Umbilical cord (tissue), 2 donors: ENCODE measurements around the gene REPS2. TPM values are rescaled to one million over a fixed set of nuclear protein-coding genes. Genes with fewer than 3 reads are reported as not detected.
A peak's percentile ranks its signal among the peaks of the same experiment; 100 is the strongest.
"Not testable (repeated sequence)": the region's sequence is repeated elsewhere in the genome, so short reads cannot be mapped to it uniquely, and the experiment has no call there.

ENCODE experiments used
- DNase-seq: peaks from one replicate; pipeline ENCODE4 v3.0.0-alpha.2; 2015; ENCODE audit warnings: low spot score
- total RNA-seq: library from RNA; depleted of rRNA; stranded (reverse); fragments of >200 nt; gene quantifications from one replicate; pipeline ENCODE4 v1.2.3, GENCODE V29; 2014; ENCODE audit warnings: low replicate concordance; ENCODE audit not compliant: insufficient read depth

REPS2 gene
- total RNA-seq, 1 donor from 2014 or later: 5.3 TPM

- DNase-seq: no peak
Measured at GRCh38 chrX:16963216-16963615, 16.8 kb downstream of the REPS2 start.

GRCh38 chrX:16964976-16965375 is 18.5 kb downstream of the REPS2 start:
- DNase-seq: not testable (repeated sequence)

GRCh38 chrX:16966752-16967448 is 20.4 kb downstream of the REPS2 start:
- no peak for DNase-seq

- not testable (repeated sequence) for DNase-seq
Measured at GRCh38 chrX:16968753-16969152, 22.3 kb downstream of the REPS2 start.

- no peak for DNase-seq
Measured at GRCh38 chrX:16970977-16971376, 24.5 kb downstream of the REPS2 start.

- no peak for DNase-seq
Measured at GRCh38 chrX:16971694-16972093, 25.2 kb downstream of the REPS2 start.

GRCh38 chrX:16975233-16975632 is 28.8 kb downstream of the REPS2 start:
- DNase-seq: no peak

GRCh38 chrX:16977771-16978170 is 31.3 kb downstream of the REPS2 start:
- DNase-seq: no peak

GRCh38 chrX:16978193-16978984 is 31.9 kb downstream of the REPS2 start:
- peak; percentile 17 for DNase-seq

GRCh38 chrX:16979226-16979625 is 32.8 kb downstream of the REPS2 start:
- no peak for DNase-seq

GRCh38 chrX:16981209-16981608 is 34.8 kb downstream of the REPS2 start:
- no peak for DNase-seq

GRCh38 chrX:16981980-16982379 is 35.5 kb downstream of the REPS2 start:
- no peak for DNase-seq

- no peak for DNase-seq
Measured at GRCh38 chrX:16983051-16983450, 36.6 kb downstream of the REPS2 start.

- no peak for DNase-seq
Measured at GRCh38 chrX:16985286-16985685, 38.8 kb downstream of the REPS2 start.

- DNase-seq: no peak
Measured at GRCh38 chrX:16986169-16986568, 39.7 kb downstream of the REPS2 start.

- DNase-seq: no peak
Measured at GRCh38 chrX:16989750-16990149, 43.3 kb downstream of the REPS2 start.

GRCh38 chrX:16990839-16991238 is 44.4 kb downstream of the REPS2 start:
- no peak for DNase-seq

- DNase-seq: no peak
Measured at GRCh38 chrX:16992445-16992844, 46.0 kb downstream of the REPS2 start.

- DNase-seq: no peak
Measured at GRCh38 chrX:16992951-16993350, 46.5 kb downstream of the REPS2 start.

- DNase-seq: no peak
Measured at GRCh38 chrX:16993791-16994318, 47.4 kb downstream of the REPS2 start.

GRCh38 chrX:16994736-16995135 is 48.3 kb downstream of the REPS2 start:
- DNase-seq: no peak

GRCh38 chrX:16997313-16997712 is 50.9 kb downstream of the REPS2 start:
- DNase-seq: no peak

GRCh38 chrX:16999275-16999674 is 52.8 kb downstream of the REPS2 start:
- no peak for DNase-seq
